ENCODE data around the gene WFS1.

Gene WFS1

DNA sequence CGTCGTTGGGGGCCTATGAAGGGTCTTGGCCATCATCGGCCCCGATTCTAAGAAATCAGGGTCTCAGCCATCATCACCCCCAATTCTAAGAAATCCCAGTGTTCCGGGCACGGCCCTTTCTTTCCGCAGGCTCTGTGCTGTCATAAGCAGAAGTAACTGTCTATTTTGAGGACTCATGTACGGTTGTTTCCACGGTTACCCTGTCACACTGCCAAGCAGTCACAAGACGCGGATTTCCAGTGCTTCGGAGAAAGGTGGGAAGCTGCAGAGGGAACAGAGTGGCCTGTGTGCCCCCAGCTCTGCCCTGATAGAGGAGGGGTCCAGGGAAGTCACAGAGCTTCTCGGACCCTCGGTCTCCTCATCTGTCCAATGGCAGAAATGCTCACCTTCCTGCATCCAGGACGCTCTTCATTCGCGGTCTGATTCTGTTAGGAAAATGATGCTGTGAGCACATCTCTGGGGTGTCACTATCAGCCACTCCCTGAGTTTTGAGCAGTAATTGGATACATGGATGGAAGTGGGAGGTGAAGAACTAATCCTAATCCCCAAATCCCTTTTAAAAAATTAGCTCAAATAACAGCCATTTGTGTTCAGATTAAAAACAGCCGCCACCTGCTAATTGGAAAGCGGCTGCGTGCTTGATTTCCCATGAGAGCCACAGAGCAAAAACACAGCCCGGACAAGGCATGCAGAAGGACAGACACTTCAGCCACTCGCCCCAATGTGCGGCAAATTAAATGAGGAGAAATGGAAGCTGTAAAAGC lies 73.1 kb downstream of the WFS1 start:
- ChIA-PET POLR2A (ENCODE audit: low non-redundant PET) (no interaction called here), CTCF (interaction anchor here (1.2 kb wide), 2 partner anchors 10 to 11 kb away, joined by 3 to 4 read pairs; no protein-coding TSS in a partner anchor)
- H3K27ac ChIP-seq, result peak overlapping the region; percentile 85; the same call in 1 of the 2 replicates
- TF ChIP-seq CTCF (conservative IDR thresholded peaks at IDR 0.05; ENCODE audit: low read depth), result no peak
- DNase-seq (ENCODE audit: low spot score), result no peak

- ChIA-PET POLR2A (ENCODE audit: low non-redundant PET) (no interaction called here), CTCF (interaction anchor here (0.7 kb wide), 1 partner anchor 198 kb away, joined by 3 read pairs; no protein-coding TSS in a partner anchor)
- DNase-seq (ENCODE audit: low spot score), result peak; percentile 83
- peak overlapping the region; percentile 85 for H3K27ac ChIP-seq
- peak; percentile 64 for TF ChIP-seq CTCF (conservative IDR thresholded peaks at IDR 0.05; ENCODE audit: low read depth)
Measured at GRCh38 chr4:6343939-6344408, 74.3 kb downstream of the WFS1 start.

DNA sequence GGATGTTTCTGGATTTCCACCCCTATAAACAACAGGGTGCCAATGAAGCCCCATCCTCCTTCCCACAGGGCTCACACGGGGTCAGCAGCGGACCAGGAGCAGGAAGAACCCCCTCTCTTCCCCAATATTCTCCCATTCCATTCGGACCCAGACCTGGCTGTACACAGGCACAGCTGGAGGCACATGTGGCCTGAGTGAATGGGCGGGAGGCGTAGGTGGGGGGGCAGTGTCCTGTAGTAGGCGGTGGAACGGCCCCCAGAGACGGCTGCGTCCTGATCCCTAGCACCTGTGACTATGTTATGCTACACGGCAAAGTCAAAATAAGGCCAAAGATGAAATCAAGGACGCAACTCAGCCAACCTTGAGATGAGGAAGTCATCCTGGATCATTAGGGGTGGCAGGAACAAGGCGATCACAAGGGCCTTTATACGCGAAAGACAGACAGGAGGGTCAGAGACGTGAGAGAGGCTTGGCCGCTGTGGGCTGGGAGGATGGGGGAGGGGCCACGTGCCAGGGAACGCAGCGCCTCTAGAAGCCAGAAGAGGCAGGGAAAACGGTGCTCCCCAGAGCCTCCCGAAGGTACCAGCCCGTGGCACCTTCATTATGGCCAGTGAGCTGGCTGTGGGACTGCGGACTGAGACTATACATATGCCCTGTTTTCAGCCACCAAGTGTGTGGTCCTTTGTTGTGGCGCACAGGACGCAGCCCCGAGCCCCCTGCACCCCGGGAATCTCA lies 75.6 kb downstream of the WFS1 start:
- ChIA-PET CTCF (no interaction called here), POLR2A (ENCODE audit: low non-redundant PET) (no interaction called here)
- no peak for TF ChIP-seq CTCF (conservative IDR thresholded peaks at IDR 0.05; ENCODE audit: low read depth)
- no peak for DNase-seq (ENCODE audit: low spot score)
- no peak overlapping the region for H3K27ac ChIP-seq

- no peak for TF ChIP-seq CTCF (conservative IDR thresholded peaks at IDR 0.05; ENCODE audit: low read depth)
- POLR2A ChIA-PET (ENCODE audit: low non-redundant PET), result no interaction called here
- no peak for DNase-seq (ENCODE audit: low spot score)
- CTCF ChIA-PET, result no interaction called here
- no peak overlapping the region for H3K27ac ChIP-seq
Measured at GRCh38 chr4:6345866-6346265, 76.2 kb downstream of the WFS1 start.

- no peak for TF ChIP-seq CTCF (conservative IDR thresholded peaks at IDR 0.05; ENCODE audit: low read depth)
- POLR2A ChIA-PET (ENCODE audit: low non-redundant PET), result no interaction called here
- DNase-seq (ENCODE audit: low spot score), result no peak
- CTCF ChIA-PET, result no interaction called here
- H3K27ac ChIP-seq, result no peak overlapping the region
Measured at GRCh38 chr4:6346373-6347110, 76.9 kb downstream of the WFS1 start.

DNA sequence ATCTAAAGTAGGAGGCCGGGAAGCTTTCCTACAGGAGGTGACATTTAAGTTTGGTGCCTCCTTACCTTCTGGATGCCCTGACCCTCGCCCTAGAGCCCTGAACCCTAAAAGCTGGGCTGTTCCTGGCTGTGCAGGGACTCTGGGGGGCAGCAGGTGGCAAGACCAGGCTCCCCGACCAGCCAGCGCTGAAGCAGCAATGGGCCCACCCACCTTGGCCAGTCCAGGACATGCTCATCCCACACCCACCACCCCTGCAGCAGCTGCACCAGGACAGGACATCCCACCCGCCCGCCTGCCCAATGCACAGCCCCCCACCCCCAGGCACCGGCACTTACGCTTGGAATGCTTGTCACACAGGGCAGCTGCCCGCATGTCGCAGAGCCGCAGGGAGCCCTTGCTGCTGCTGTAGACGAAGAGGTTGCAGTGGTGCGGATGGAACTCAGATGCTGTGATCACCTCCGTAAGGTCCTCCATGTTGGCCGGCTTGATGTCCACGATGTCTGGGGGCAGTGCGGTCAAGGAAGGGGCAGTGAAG lies 77.9 kb downstream of the WFS1 start:
- ChIA-PET CTCF (no interaction called here), POLR2A (ENCODE audit: low non-redundant PET) (no interaction called here)
- TF ChIP-seq CTCF (conservative IDR thresholded peaks at IDR 0.05; ENCODE audit: low read depth), result no peak
- no peak overlapping the region for H3K27ac ChIP-seq
- DNase-seq (ENCODE audit: low spot score), result no peak
